NCI-H2171 (cell line): ENCODE data around the gene BBX.

Experiments used
- DNase-seq: peaks from one replicate; lab custom pipeline; 2025; lab: John Stamatoyannopoulos, UW

Gene BBX

DNA sequence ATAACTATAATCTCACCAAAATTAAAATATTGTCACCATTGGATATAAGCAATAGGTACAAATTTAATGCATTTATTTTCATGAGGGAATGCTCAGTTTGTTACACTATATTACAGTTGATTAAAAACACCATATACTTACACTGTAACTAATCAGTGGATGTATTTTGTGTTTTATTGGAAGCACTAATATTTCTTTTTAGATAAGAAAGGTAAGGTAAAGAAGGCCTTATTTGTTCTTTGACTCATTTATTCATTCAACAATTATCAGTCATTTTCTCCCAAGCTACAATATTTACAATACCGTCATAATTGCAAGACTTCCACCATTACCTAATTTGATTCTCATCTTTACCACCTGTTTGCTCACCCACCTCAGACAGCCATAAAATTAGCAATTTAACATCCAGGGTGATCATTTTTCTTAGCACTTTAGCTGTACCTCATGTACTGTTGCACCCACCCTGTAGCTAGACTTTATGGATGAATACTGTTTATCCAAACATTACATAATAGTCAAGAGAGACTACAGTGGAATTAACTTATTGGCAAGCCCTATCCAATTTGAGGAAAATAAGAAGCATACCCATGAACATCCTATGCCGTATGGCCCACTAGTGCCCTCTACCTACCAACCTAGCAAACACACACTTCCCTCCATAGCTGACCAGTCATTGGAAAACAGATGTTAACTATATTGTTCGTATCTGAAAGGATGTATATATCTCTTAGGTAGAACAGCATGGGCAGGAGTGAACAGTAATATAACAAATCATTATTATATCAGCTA, 229.6 kb downstream of the BBX start:
- no peak for DNase-seq

DNA sequence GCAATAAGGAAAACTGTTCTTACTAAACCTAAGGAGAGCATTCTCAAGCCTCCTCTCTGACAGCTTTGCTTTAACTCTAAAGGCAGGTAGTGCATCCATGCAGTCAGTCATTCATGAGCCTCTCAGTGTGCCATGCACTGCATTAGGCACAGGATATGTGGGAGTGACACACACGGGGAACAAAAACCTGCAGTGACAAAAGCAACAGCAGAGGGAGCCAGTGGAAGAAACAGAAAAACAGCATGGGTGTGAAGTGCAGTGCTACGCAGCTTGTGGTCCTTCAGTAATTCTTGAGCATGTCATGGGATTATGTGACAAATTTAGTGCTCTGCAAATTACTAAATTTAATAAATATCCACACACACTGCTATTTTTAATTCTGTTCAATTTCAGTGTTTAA, 230.7 kb downstream of the BBX start:
- DNase-seq: no peak

DNA sequence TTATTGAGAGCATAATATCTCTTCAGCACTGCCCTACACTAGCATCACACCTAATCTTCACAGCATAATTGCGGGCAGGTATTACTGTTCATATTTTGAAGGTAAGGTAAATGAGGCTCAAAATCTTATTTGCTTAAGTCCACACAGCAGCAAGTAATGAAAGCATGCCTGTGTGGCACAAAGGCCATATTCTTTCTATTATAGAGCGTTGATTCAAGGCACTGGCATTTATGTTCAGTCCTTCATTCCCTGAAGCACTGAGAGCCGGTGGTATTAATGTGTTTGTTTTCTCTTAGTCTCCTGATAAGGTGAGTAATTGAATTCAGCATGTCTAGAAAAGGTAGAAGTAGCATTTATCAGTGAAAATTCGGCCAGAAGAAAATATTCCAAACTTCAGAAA, 231.2 kb downstream of the BBX start:
- no peak for DNase-seq

DNA sequence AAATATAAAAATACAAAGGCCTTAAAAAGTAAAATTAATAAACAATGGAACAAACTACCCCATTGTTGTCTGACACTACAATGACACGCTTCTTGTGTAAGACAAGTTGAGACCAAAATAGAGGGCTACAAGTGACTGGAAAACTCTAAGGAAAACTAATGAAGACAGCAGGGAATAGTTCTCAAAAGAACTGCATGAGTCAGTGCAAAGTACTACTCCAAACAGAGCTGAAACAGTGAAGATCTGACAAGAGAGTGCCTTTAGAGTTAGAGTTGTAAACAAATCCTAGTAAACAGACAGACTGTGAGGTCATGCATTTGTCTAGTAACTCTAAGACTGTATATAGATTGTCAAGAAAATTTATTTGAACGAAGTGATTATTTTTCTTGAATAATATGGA, 233.9 kb downstream of the BBX start:
- no peak for DNase-seq

DNA sequence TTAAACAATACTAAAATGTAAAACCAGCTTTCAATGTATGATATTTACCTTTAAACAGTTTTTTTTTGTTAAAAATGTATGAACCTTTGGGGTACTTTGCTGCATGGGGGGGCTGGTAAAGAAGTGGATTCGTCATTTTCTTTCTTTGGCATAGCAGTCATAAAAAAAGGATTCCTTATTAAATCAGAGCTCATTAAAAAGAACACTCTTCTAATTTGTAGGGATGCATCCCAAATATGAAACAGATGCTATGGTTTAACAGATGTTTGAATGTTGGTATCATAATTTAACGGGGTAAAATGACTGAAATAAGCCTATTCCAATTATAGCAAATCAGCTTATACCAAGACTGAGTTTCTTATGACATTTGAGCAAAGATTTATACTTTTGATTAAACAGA, 234.4 kb downstream of the BBX start:
- no peak for DNase-seq

DNA sequence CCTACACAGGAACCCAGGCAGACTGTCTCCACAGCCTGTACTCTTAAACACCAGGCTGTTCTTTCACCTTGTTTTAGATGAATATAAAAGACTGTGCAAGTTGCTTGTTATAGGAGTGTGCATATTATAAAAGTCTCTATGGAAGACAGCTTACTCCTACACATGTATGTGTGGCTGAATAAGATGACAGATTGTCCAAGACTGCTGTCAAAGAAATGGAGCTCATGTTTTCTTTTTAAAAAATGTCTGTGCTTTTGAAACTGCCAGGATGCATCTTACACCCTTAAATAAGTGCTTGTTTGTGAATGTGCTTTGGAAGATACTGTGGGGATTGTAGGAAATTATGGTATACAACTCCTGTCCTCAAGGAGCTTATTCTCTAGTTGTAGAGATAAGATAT, 237.4 kb downstream of the BBX start:
- no peak for DNase-seq

DNA sequence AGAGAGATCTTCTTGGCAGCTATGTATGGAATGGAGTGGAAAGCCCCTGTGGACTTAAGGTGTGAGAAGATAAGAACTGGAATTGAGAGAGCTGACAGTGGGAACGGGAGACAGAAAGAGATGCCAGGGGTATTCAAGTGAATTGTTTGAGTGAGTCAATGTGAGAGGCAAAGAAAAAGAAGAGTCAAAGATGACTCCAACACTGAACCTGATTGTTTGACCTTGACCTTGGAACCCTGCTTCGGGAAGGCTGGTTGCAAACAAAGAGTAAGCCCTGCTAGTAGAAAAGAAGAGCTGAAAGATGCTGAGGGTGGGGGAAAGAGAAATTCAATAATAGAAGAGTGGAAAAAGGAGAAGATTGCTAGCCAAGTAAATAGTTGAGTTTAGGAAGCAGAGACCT, 238.6 kb downstream of the BBX start:
- DNase-seq: no peak

DNA sequence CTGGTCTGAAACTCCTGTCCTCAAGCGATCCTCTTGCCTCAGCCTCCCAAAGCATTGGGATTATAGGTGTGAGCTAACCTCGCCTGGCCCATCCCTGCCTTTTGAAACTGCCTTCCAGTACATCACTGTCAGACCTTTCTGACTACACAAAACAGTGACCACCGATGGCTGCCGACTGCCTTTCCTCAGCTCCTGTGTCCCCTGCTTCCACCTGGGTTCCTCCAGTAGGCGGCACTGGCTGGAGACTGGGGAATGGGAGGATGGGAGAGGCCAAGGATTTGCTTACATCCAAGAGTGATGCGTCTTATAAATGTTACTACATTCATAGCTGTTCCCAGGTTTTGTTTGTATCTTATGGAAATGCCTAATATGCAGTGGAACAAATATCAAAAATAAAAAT, 242.8 kb downstream of the BBX start:
- no peak for DNase-seq

DNA sequence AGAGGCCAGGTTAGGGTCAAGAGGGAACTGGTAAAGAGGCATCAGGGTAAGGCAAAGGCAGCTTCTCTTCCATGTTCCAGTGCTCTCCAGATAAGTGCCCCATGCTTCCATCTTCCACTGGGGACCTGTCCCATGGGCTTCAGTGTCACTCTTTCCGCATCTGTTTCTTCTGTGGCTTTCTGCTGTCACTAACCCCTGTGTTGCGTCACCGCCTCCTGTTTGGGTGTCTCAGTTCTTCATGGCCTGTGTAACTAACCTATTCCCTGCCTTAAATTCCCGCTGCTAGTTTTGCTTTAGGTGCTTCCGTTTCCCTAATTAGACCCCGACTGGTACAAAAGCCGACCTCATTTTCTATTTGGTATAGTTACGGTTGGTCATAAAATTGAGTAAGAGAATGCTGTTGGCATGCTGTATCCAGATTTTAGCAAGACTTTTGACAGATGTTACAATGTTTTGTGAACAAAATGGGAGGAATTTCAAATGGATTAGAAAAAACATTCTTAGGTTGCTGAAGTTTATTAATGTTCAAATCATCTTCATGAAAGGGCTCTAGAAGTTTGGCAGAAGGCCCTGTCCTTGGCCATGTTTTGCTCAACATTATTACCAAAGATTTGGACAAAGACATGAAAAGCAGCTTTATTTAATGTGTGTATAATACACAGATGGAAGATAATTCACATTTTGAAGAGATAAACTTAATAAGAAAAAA, 245.3 kb downstream of the BBX start:
- no peak for DNase-seq

DNA sequence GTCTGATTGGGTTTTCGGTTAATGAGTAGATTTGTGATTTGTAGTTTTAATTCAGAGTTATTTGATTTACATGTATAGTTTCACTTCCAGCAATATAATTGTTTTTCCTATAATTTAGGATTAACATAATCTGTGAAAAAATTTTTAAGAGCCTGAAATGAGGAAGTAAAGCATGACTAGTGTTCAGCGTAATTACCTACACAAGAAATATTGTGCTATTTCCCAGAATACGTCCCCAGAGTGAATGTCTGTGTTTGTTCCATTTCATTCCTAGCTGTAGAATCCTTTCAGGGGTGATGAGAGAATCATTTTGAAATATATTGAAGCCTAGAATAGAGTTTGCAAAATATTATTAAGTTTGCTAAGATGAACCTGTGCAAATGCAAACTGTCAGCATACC, 247.1 kb downstream of the BBX start:
- DNase-seq: no peak

DNA sequence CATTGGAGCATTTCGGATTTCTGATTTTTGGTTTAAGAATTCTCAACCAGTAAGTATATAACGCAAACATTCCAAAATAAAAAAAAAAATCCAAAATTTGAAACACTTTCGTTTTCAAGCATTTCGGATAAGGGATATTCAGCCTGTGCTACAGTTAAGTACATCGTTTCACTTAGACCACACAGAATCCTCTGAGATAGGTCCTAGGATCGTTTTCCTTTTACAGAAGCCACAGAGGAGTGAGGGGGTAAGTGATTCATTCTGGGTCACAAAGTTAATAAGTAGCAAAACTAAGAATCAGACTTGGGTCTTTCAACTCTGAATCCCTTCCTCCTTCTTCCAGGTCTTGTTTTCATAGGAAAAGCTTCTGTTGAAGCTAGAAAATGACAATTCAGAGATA, 249.3 kb downstream of the BBX start:
- no peak for DNase-seq

DNA sequence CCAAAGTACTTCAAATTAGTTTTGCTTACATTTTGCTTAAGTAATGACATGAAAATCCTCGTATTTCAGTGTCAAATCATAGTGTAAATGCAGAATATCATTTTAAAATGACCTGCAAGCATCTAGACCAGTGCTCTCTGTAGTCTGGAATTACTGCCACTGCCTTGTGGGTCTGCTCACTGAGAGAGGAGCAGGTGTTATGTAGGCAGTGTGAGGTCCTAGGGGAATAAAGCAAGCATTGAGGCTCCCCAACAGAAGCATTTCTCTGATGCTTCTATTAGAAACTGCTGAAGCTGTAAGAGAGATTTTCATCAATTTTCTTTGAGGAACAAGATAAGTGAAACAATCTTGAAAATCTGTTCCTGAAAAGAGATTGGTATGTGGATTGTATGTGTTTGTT, 253.2 kb downstream of the BBX start:
- DNase-seq: peak; percentile 96

DNA sequence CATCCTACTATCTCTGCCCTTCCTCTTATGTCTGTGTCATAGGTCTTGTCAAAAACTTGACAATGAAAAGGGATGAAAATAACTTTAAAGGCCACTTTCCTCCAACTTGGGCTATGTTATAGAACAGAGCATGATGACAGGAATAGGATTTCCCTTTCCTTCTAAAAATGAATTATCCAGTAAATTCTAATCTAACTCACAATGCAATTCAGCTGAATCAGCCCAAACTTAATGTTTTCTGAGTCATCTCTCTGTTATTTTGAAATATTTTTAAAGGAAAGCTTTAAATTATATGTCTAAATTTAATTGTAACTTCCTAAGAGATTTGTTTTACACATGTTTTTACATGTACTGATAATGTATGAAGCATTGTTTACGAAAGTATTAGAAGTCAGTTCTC, 258.5 kb downstream of the BBX start:
- DNase-seq: no peak

DNA sequence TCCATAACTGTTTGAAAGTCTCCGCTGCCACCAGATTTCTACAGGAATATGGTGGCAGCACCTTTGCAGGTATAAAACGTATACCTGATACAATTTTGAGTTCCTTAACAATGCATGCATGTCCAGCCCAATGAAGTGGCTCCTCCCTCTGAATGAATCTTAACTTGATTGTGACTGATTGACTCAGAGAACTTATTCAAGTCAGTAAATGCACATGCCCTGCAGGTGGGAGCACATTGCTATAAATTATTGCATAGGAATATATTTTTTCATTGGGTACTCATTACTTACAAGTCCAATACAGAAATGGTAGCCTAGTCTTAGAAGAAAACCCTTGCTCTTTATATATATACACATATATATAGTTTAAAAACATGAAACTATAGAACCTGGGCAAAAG, 259.3 kb downstream of the BBX start:
- DNase-seq: no peak

DNA sequence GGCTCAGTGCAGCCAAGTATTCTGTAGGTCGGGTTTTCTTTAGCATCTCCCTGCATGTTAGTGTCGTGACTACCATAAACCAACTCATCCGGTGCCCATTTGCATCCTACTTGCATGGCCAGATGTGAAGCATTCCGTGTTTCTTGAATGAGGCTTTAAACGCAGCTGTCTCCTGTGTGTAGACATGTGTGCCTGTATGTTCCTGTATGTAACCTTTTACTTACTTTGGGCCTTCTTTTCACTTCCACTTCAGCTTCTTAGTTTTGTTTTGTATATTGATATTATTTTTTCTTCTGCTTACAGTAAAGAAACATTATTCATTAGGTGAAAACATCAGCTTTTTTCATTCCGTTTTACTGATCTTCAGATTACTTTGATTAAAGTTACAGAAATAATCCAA, 267.9 kb downstream of the BBX start:
- no peak for DNase-seq

DNA sequence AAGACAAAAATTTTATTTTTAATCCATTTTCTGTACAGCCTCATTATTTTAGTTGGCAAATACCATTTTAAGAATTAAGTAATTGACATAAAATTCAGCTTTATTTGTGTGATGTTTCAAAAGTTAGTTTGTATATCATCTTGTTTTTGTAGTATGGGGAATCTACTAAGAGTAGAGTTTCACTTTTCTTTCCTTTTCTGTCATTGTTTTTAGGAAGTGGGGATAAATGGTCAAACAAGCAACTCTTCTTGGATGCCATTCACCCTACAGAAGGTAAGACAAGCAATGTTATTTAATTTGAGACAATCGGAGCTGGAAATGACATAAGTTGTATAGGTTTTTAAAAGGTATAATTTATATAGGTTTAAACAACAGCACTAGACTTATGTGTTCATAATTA, 268.3 kb downstream of the BBX start:
- no peak for DNase-seq

DNA sequence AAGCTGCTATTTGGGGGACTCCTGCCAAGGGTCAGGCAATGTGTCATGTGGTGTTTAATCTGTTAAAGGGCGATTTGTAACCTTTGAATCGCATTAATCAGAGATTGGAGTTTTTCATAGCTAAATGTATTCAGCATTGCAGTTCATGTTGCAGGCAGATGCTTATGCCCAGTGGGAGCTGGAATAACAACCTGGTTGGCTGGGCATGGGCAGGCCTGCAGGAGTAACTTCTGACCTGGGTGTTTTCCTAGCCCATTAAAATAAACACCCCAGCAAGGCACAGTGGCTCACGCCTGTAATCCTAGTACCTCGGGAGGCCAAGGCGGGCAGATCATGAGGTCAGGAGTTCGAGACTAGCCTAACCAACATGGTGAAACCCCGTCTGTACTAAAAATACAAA, 268.7 kb downstream of the BBX start:
- no peak for DNase-seq

DNA sequence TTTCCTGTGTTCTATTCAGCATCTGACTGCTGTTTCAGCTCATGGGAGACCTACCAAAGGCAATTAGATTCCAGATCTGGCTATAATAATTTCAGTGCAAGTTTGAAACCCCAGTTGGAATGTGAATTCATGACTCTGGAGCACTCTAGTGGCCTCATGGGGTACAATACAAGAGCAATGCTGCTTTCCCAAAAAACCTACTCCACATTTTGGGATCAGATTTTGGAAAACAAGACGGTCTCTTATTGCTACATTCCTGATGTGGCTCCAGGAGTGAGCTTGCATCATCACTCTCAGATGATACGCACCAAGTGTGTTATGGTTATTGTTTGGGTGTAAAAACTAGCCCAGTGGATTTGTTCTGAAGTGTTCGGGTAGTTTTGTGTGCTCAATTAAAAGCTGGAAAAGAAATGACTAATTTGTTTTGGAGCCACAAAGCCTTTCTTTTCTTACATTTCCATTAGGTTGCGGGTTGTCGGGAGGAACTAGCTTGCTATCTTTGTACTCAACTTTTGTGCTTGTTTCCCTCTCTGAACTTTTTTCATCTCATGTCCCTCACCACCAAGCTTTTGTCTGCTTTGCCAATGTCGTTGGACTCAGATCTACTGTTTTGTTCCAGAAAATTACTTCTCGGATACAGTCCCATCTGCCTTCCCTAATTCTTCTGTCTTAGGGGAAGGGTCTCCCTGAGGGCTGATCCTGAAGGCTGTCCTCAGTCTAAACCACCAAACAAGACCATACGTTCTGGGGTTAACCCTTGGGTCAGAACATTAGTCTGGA, 272.1 kb downstream of the BBX start:
- DNase-seq: no peak

DNA sequence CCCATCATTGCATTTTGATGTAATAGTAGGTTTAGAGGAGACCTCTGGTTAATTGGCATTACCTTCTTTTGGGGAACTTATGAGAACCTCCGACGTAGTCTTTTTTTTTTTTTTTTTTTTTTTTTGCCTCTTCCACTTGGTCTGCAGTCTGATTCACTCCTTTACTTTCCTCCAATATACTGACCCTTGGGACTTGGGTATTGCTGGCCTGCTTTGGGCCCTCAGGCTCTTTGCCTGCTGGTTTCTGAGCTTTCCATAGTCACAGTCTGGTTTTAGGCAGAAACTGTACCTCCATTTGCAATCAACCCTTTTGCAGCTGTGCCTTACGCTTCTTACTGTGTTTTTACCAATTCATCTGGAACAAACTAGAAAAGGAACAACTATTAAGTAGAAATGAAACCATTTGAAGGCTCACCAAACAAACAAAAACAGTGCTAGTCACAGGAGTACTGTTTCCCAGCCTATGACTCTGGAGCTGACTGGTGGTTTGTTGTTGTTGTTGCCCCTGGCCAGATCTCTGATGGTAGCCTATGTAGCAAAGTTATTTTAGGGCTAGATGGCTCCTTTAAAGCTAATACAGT, 272.8 kb downstream of the BBX start:
- DNase-seq: no peak

DNA sequence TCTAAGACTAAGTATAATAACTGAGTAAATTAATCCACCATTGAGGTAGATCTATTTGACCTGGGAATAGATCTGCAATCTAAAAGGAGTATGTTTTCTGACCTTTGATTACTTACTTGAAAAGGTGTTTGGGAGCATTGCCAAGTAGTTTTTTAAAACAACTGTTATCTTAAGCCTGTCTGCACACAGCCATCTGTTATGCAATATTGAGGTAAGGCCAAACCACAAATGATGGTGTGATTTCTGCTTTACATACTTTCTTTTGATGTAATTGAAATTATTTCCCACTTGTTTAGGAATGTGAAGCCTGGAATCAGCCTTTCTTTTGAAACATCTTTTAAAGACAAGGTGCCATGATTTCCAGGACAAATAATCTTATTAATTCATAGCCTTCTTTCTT, 274.0 kb downstream of the BBX start:
- peak; percentile 87 for DNase-seq

DNA sequence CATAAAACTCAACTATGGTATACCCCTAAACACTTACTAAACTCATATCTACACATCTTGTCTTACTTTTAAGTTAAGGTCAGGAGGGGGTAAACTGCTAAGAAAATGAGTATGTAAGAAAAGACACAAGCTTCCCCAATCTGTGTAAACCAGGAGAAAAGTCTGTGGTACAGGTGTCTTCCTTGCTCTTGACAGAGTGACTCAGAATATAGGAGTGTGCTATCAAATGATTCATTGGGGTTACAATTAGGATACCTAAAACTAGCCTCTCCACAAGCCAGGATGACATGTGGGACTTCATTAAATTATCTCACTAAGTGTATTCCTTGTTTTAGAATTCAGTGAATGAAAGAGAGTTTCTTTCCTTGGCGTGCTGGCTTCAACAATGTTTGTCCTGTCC, 274.8 kb downstream of the BBX start:
- DNase-seq: no peak

DNA sequence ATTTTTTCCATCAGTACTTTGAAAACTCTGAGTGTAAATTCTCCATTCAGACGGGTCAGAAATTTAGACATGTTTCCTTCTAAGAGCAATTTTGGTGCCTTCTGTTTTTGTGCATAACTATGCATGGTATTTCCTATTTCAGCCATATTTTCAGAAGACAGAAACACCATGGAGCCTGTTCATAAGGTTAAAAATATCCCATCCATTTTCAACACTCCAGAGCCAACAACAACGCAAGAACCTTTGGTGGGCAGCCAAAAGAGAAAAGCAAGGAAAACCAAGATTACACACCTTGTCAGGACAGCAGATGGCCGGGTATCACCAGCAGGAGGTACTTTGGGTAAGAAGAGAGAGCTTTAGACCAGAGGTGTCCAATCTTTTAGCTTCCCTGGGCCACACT, 275.6 kb downstream of the BBX start:
- DNase-seq: no peak

DNA sequence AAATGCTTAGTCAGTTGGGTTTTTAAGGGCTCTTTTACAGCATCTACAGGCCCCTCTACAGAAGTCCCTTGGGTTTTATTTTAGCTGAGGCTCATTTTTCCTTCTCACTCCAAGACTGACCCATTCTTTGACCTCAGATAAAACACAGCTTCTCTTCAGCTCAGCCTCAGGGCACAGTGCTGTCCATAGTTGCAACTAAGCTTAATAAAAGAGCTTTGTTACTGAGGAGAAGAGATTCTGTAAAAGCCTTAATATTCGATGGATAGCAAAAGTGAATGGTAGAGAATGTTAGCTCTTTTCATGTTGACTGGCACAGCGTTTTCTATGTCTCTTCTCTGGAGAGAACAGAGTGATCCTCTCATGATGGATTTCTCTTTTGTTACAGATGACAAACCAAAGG, 277.9 kb downstream of the BBX start:
- DNase-seq: no peak
